ENCODE results near the gene SLC8A1.

The SLC8A1 gene

GRCh38 chr2:40266201-40266600, 185.7 kb downstream of the SLC8A1 start:
- ATAC-seq = no peak
- no peak for TF ChIP-seq CREB5 (CRISPR knock-in tag; IDR thresholded peaks at IDR 0.05; ENCODE audit: low read depth)
- TF ChIP-seq CSDC2 (CRISPR knock-in tag; IDR thresholded peaks at IDR 0.05) = no peak
- no peak for TF ChIP-seq TCF4 (CRISPR knock-in tag; IDR thresholded peaks at IDR 0.05; ENCODE audit: borderline replicate concordance)
- TF ChIP-seq GLIS3 (CRISPR knock-in tag; IDR thresholded peaks at IDR 0.05) = no peak
- no peak for TF ChIP-seq POU6F1 (CRISPR knock-in tag; IDR thresholded peaks at IDR 0.05; ENCODE audit: borderline replicate concordance, low read depth)
- no peak for TF ChIP-seq ZC3H10 (CRISPR knock-in tag; IDR thresholded peaks at IDR 0.05)
- TF ChIP-seq RARB (CRISPR knock-in tag; IDR thresholded peaks at IDR 0.05) = no peak
- no peak for TF ChIP-seq TOX (CRISPR knock-in tag; IDR thresholded peaks at IDR 0.05; ENCODE audit: borderline replicate concordance)
- TF ChIP-seq ZNF70 (CRISPR knock-in tag; IDR thresholded peaks at IDR 0.05) = no peak
- TF ChIP-seq PATZ1 (CRISPR knock-in tag; IDR thresholded peaks at IDR 0.05; ENCODE audit: borderline replicate concordance) = no peak
- no peak for TF ChIP-seq ISL1 (CRISPR knock-in tag; IDR thresholded peaks at IDR 0.05)
- TF ChIP-seq ZNF8 (CRISPR knock-in tag; IDR thresholded peaks at IDR 0.05) = no peak
- TF ChIP-seq SNAI2 (CRISPR knock-in tag; IDR thresholded peaks at IDR 0.05) = no peak
- TF ChIP-seq ZNF565 (CRISPR knock-in tag; conservative IDR thresholded peaks at IDR 0.05; ENCODE audit: low read depth) = no peak
- no peak for TF ChIP-seq BACH2 (CRISPR knock-in tag; IDR thresholded peaks at IDR 0.05; ENCODE audit: borderline replicate concordance)
- TF ChIP-seq ARNTL (CRISPR knock-in tag; IDR thresholded peaks at IDR 0.05; ENCODE audit: borderline replicate concordance, low read depth) = no peak
- TF ChIP-seq OSR1 (CRISPR knock-in tag; IDR thresholded peaks at IDR 0.05) = no peak
- no peak for TF ChIP-seq ESRRG (CRISPR knock-in tag; IDR thresholded peaks at IDR 0.05)

- ATAC-seq = no peak
- TF ChIP-seq ISL1 (CRISPR knock-in tag; IDR thresholded peaks at IDR 0.05) (peak; percentile 10; the same call in 1 of the 2 replicates), TCF4 (CRISPR knock-in tag; IDR thresholded peaks at IDR 0.05; ENCODE audit: borderline replicate concordance) (0 out of 2 replicates have a peak, but pooled peaks have one; percentile 20), PATZ1 (CRISPR knock-in tag; IDR thresholded peaks at IDR 0.05; ENCODE audit: borderline replicate concordance) (peak; percentile 38; the same call in 1 of the 2 replicates), BACH2 (CRISPR knock-in tag; IDR thresholded peaks at IDR 0.05; ENCODE audit: borderline replicate concordance) (no peak)
These were observed 186.3 kb downstream of the SLC8A1 start for GRCh38 chr2:40265602-40266001.

GRCh38 chr2:40261042-40261441, 190.8 kb downstream of the SLC8A1 start:
- ATAC-seq = no peak
- no peak for TF ChIP-seq TCF4 (CRISPR knock-in tag; IDR thresholded peaks at IDR 0.05; ENCODE audit: borderline replicate concordance)
- no peak for TF ChIP-seq CSRNP3 (CRISPR knock-in tag; IDR thresholded peaks at IDR 0.05)
- no peak for TF ChIP-seq PPARA (CRISPR knock-in tag; IDR thresholded peaks at IDR 0.05; ENCODE audit: borderline replicate concordance)
- no peak for TF ChIP-seq ESRRG (CRISPR knock-in tag; IDR thresholded peaks at IDR 0.05)
- no peak for TF ChIP-seq ZFP3 (CRISPR knock-in tag; IDR thresholded peaks at IDR 0.05)
- TF ChIP-seq SNAI2 (CRISPR knock-in tag; IDR thresholded peaks at IDR 0.05) = no peak
- no peak for TF ChIP-seq BACH2 (CRISPR knock-in tag; IDR thresholded peaks at IDR 0.05; ENCODE audit: borderline replicate concordance)
- no peak for TF ChIP-seq RARB (CRISPR knock-in tag; IDR thresholded peaks at IDR 0.05)
- no peak for TF ChIP-seq OSR1 (CRISPR knock-in tag; IDR thresholded peaks at IDR 0.05)
- no peak for TF ChIP-seq ZNF565 (CRISPR knock-in tag; conservative IDR thresholded peaks at IDR 0.05; ENCODE audit: low read depth)
- no peak for TF ChIP-seq POU6F1 (CRISPR knock-in tag; IDR thresholded peaks at IDR 0.05; ENCODE audit: borderline replicate concordance, low read depth)
- TF ChIP-seq GLIS3 (CRISPR knock-in tag; IDR thresholded peaks at IDR 0.05) = no peak
- no peak for TF ChIP-seq CSDC2 (CRISPR knock-in tag; IDR thresholded peaks at IDR 0.05)
- no peak for TF ChIP-seq PATZ1 (CRISPR knock-in tag; IDR thresholded peaks at IDR 0.05; ENCODE audit: borderline replicate concordance)

All from SK-N-SH treated with all-trans-retinoic acid at 6 μM for 48 hours (cell line).